Loucy (cell line): ENCODE results near the gene FAM240A.

ENCODE experiments used
- EZH2phosphoT487 ChIP-seq: fragments of 200-600 bp; IDR thresholded peaks from 2 replicates; pipeline ENCODE4 v1.6.1; 2018; ENCODE audit warnings: antibody characterized with exemption, mild to moderate bottlenecking, moderate library complexity, borderline replicate concordance
- TF ChIP-seq, protein P1 (sequence below): fragments of 200-600 bp; sonication (generic); conservative IDR thresholded peaks from 2 replicates; pipeline ENCODE4 v1.5.1; 2014; ENCODE audit warnings: mild to moderate bottlenecking, antibody characterized with exemption, low read length

DNA sequence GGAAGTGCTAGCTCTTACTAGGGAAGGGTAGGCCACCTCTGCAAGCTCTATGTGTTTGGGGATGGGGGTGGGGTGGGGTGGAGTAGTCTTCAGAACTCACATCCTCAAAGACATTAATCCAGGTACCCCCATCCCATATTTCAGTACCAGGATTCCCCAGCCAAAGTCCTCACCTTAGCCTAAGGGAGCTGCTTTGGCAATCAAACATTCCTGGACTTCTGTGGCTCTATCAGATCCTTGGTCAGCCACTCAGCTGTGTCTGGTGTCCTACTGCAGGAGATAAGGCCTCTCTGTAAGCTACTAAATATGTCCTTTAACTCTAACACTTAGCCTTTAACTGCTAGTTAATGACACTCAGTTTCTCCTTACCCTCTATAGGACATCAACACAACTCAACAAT, 26.9 kb downstream of the FAM240A start:
- TF ChIP-seq, protein P1, sequence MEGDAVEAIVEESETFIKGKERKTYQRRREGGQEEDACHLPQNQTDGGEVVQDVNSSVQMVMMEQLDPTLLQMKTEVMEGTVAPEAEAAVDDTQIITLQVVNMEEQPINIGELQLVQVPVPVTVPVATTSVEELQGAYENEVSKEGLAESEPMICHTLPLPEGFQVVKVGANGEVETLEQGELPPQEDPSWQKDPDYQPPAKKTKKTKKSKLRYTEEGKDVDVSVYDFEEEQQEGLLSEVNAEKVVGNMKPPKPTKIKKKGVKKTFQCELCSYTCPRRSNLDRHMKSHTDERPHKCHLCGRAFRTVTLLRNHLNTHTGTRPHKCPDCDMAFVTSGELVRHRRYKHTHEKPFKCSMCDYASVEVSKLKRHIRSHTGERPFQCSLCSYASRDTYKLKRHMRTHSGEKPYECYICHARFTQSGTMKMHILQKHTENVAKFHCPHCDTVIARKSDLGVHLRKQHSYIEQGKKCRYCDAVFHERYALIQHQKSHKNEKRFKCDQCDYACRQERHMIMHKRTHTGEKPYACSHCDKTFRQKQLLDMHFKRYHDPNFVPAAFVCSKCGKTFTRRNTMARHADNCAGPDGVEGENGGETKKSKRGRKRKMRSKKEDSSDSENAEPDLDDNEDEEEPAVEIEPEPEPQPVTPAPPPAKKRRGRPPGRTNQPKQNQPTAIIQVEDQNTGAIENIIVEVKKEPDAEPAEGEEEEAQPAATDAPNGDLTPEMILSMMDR, result no peak
- TF ChIP-seq EZH2phosphoT487, result no peak
